Astrocyte (in vitro differentiated cells and primary cell): ENCODE measurements around the gene STK32B. TPM values are rescaled to one million over a fixed set of nuclear protein-coding genes. Genes with fewer than 3 reads are reported as not detected.

Experiments
- DNase-seq: peaks from one replicate; pipeline ENCODE4 v3.0.0-alpha.2; 2010; ENCODE audit warnings: low read depth
- FAIRE-seq: peaks from 2 replicates; lab custom pipeline; 2011; peaks lifted over from hg19 to GRCh38; lab: Jason Lieb, UNC
- H2AFZ ChIP-seq: 2 replicates; pipeline ENCODE4 v1.6.0; 2012; ENCODE audit warnings: low read depth, low read length, inconsistent platforms
- H3K27ac ChIP-seq: 2 replicates; pipeline ENCODE4 v1.5.1; 2011; ENCODE audit warnings: low read depth, low read length, inconsistent platforms
- H3K27me3 ChIP-seq: 2 replicates; pipeline ENCODE4 v1.6.0; 2011; ENCODE audit warnings: low read length, inconsistent platforms; ENCODE audit not compliant: insufficient read depth
- H3K36me3 ChIP-seq: 2 replicates; pipeline ENCODE4 v1.5.1; 2011; ENCODE audit warnings: low read length, inconsistent platforms; ENCODE audit not compliant: insufficient read depth
- H3K4me1 ChIP-seq: 2 replicates; pipeline ENCODE4 v1.5.1; 2011; ENCODE audit warnings: low read length, inconsistent platforms; ENCODE audit not compliant: insufficient read depth
- H3K4me2 ChIP-seq: 2 replicates; pipeline ENCODE4 v1.6.0; 2012; ENCODE audit warnings: low read length, inconsistent platforms
- H3K4me3 ChIP-seq: 2 replicates; pipeline ENCODE4 v1.5.1; 2011; ENCODE audit warnings: low read depth, mild to moderate bottlenecking, low read length, inconsistent platforms; ENCODE audit not compliant: insufficient read depth
- H3K79me2 ChIP-seq: 2 replicates; pipeline ENCODE4 v1.6.0; 2012; ENCODE audit warnings: mild to moderate bottlenecking, low read length, inconsistent platforms; ENCODE audit not compliant: insufficient read depth
- H3K9ac ChIP-seq: 2 replicates; pipeline ENCODE4 v1.6.0; 2012; ENCODE audit warnings: mild to moderate bottlenecking, low read length, inconsistent platforms
- H3K9me3 ChIP-seq: 2 replicates; pipeline ENCODE4 v1.5.1; 2012; ENCODE audit warnings: low read depth, mild to moderate bottlenecking, low read length, inconsistent platforms; ENCODE audit not compliant: insufficient read depth
- H4K20me1 ChIP-seq: 2 replicates; pipeline ENCODE4 v1.6.0; 2012; ENCODE audit warnings: low read length, inconsistent platforms; ENCODE audit not compliant: insufficient read depth
- H3K27ac Mint-ChIP-seq: one replicate; pipeline ENCODE4 v1.8.0; 2021; ENCODE audit warnings: mild to moderate bottlenecking, mixed read lengths; ENCODE audit not compliant: unreplicated experiment
- H3K27me3 Mint-ChIP-seq: one replicate; pipeline ENCODE4 v1.8.0; 2021; ENCODE audit warnings: low read depth, mixed read lengths; ENCODE audit not compliant: unreplicated experiment
- H3K36me3 Mint-ChIP-seq: one replicate; pipeline ENCODE4 v1.8.0; 2021; ENCODE audit warnings: low read depth, mixed read lengths; ENCODE audit not compliant: unreplicated experiment
- H3K4me1 Mint-ChIP-seq: one replicate; pipeline ENCODE4 v1.8.0; 2021; ENCODE audit warnings: low read depth, mixed read lengths; ENCODE audit not compliant: unreplicated experiment
- H3K4me3 Mint-ChIP-seq: one replicate; pipeline ENCODE4 v1.8.0; 2021; ENCODE audit warnings: mild to moderate bottlenecking, moderate library complexity, mixed read lengths; ENCODE audit not compliant: unreplicated experiment
- H3K9me3 Mint-ChIP-seq: one replicate; pipeline ENCODE4 v1.8.0; 2021; ENCODE audit warnings: mild to moderate bottlenecking, mixed read lengths; ENCODE audit not compliant: unreplicated experiment
- CTCF ChIP-seq: IDR thresholded peaks from 2 replicates; pipeline ENCODE4 v1.5.1; 2011; ENCODE audit warnings: low read depth, mild to moderate bottlenecking, inconsistent platforms, low read length, moderate library complexity; ENCODE audit not compliant: insufficient read depth
- EZH2 ChIP-seq: IDR thresholded peaks from 2 replicates; pipeline ENCODE4 v1.6.1; 2012; ENCODE audit warnings: mild to moderate bottlenecking, low read length, inconsistent platforms; ENCODE audit not compliant: insufficient read depth
- total RNA-seq: library from RNA; stranded (reverse); gene quantifications from 2 replicates; pipeline ENCODE4 v1.2.1, GENCODE V29; 2021

STK32B gene
- total RNA-seq, 1 donor from 2014 or later: 2.9 TPM

- H3K4me1 Mint-ChIP-seq: peaks cover 5% of the 10 kb centered on the region
Measured at GRCh38 chr4:5467111-5467510, 415.8 kb downstream of the STK32B start.

GRCh38 chr4:5469151-5469775 lies 418.0 kb downstream of the STK32B start:
- Histone ChIP-seq H3K36me3 (no peaks in the 10 kb centered on the region), H3K27me3 (no peaks in the 10 kb centered on the region), H3K27ac (no peak overlapping the region), H3K4me3 (no peak overlapping the region), H3K9me3 (no peaks in the 10 kb centered on the region), H3K4me2 (no peak overlapping the region), H3K4me1 (no peaks in the 10 kb centered on the region), H3K9ac (no peak overlapping the region), H4K20me1 (no peaks in the 10 kb centered on the region), H3K79me2 (no peaks in the 10 kb centered on the region), H2AFZ (no peak overlapping the region)
- H3K27ac Mint-ChIP-seq: no peak overlapping the region
- H3K36me3 Mint-ChIP-seq: peaks cover 7% of the 10 kb centered on the region
- FAIRE-seq: no peak
- H3K27me3 Mint-ChIP-seq: peaks cover 5% of the 10 kb centered on the region
- no peak overlapping the region for H3K4me3 Mint-ChIP-seq
- DNase-seq: no peak
- H3K4me1 Mint-ChIP-seq: peaks cover 5% of the 10 kb centered on the region
- H3K9me3 Mint-ChIP-seq: peaks cover 5% of the 10 kb centered on the region
- TF ChIP-seq EZH2 (no peak), CTCF (no peak)

More at GRCh38 chr4:5467111-5467510, 415.8 kb downstream of the STK32B start:
- H3K4me1 ChIP-seq: no peaks in the 10 kb centered on the region
- no peaks in the 10 kb centered on the region for H3K79me2 ChIP-seq
- no peaks in the 10 kb centered on the region for H3K36me3 ChIP-seq
- no peak overlapping the region for H3K27ac ChIP-seq
- Mint-ChIP-seq H3K27me3 (peaks cover 9% of the 10 kb centered on the region), H3K36me3 (peaks cover 7% of the 10 kb centered on the region), H3K9me3 (peaks cover 3% of the 10 kb centered on the region), H3K27ac (no peak overlapping the region), H3K4me3 (no peak overlapping the region)
- no peaks in the 10 kb centered on the region for H4K20me1 ChIP-seq
- no peak overlapping the region for H3K4me3 ChIP-seq
- no peaks in the 10 kb centered on the region for H3K9me3 ChIP-seq
- H3K4me2 ChIP-seq: no peak overlapping the region
- H2AFZ ChIP-seq: no peak overlapping the region
- no peaks in the 10 kb centered on the region for H3K27me3 ChIP-seq
- TF ChIP-seq CTCF: no peak
- FAIRE-seq (no peak), DNase-seq (no peak)
- no peak overlapping the region for H3K9ac ChIP-seq

GRCh38 chr4:5469861-5470260 lies 418.6 kb downstream of the STK32B start:
- H3K4me2 ChIP-seq: no peak overlapping the region
- no peak overlapping the region for H3K4me3 ChIP-seq
- H3K79me2 ChIP-seq: no peaks in the 10 kb centered on the region
- DNase-seq (no peak), FAIRE-seq (no peak)
- no peak overlapping the region for H3K9ac ChIP-seq
- no peaks in the 10 kb centered on the region for H3K27me3 ChIP-seq
- TF ChIP-seq EZH2: no peak
- TF ChIP-seq CTCF: no peak
- no peaks in the 10 kb centered on the region for H3K4me1 ChIP-seq
- no peaks in the 10 kb centered on the region for H3K36me3 ChIP-seq
- Mint-ChIP-seq H3K27ac (no peak overlapping the region), H3K4me1 (peaks cover 5% of the 10 kb centered on the region), H3K4me3 (no peak overlapping the region), H3K36me3 (peaks cover 4% of the 10 kb centered on the region), H3K9me3 (peaks cover 5% of the 10 kb centered on the region), H3K27me3 (peaks cover 3% of the 10 kb centered on the region)
- no peak overlapping the region for H2AFZ ChIP-seq
- no peaks in the 10 kb centered on the region for H4K20me1 ChIP-seq
- H3K9me3 ChIP-seq: no peaks in the 10 kb centered on the region
- H3K27ac ChIP-seq: no peak overlapping the region
